K562 (cell line): ENCODE results near the gene CADPS2. TPM values are rescaled to one million over a fixed set of nuclear protein-coding genes. Genes with fewer than 3 reads are reported as not detected.
A peak's percentile ranks its signal among the peaks of the same experiment; 100 is the strongest.

Experiments
- ATAC-seq: fragments of 200-7000 bp; cut with Tn5 transposase; 3 replicates; pipeline ENCODE4 v1.9.1; 2020; ENCODE audit warnings: moderate library complexity
- BruUV-seq: library from RNA; stranded (reverse); fragments of 400-500 nt; replicated peaks from 2 replicates; lab custom pipeline; 2021; lab: Mats Ljungman, UMichigan
- CTCF ChIA-PET: fragments of 300-600 bp; formaldehyde crosslinking; extraction: SDS; loops from one replicate; lab custom pipeline; 2021; ENCODE audit warnings: low intra/inter-chr PET ratio; lab: Yijun Ruan, JAX
- POLR2A ChIA-PET: fragments of 300-600, 350-650 bp; sonication (Branson Sonifier 250); formaldehyde crosslinking; extraction: SDS; loops from one replicate; lab custom pipeline; 2021; ENCODE audit warnings: antibody characterized with exemption, inconsistent platforms; lab: Yijun Ruan, JAX
- DNase-seq, 4 experiments: peaks; one replicate each; pipeline versions ENCODE4 v3.0.0 to v3.0.0-alpha.2; 2011 to 2018; ENCODE audit warnings: low spot score in 3 of 4, mixed read lengths in 3 of 4; ENCODE audit errors: extremely low read depth in 1 of 4
- FAIRE-seq: peaks from 2 replicates; lab custom pipeline; 2011; peaks lifted over from hg19 to GRCh38; lab: Jason Lieb, UNC
- H2AFZ ChIP-seq: 2 replicates; pipeline ENCODE4 v1.6.0; 2011; ENCODE audit warnings: low read depth, low read length, control low read depth, inconsistent platforms
- H3K27ac ChIP-seq: fragments of 200-600 bp; 3 replicates; pipeline ENCODE4 v1.8.0; 2011; ENCODE audit warnings: low read depth, mild to moderate bottlenecking, control low read depth, inconsistent platforms, low read length, moderate library complexity, mixed read lengths; ENCODE audit errors: extremely low read depth
- H3K27me3 ChIP-seq, 2 experiments: fragments of 300-600 bp in 1 of 2; 2 replicates in 1 of 2; 3 replicates in 1 of 2; pipeline versions ENCODE4 v1.6.0 to v1.8.0; 2011; ENCODE audit warnings: inconsistent platforms in 2 of 2, low read length in 2 of 2, mild to moderate bottlenecking in 1 of 2, mixed read lengths in 1 of 2, moderate library complexity in 1 of 2; ENCODE audit not compliant: control insufficient read depth in 2 of 2, insufficient read depth in 2 of 2
- H3K36me3 ChIP-seq: fragments of 300-600 bp; 3 replicates; pipeline ENCODE4 v1.8.0; 2011; ENCODE audit warnings: mild to moderate bottlenecking, low read length, inconsistent platforms; ENCODE audit not compliant: control insufficient read depth, insufficient read depth
- H3K4me1 ChIP-seq, 2 experiments: fragments of 200-600 bp in 1 of 2; replicated peaks in 1 of 2; 2 replicates in 1 of 2; 3 replicates in 1 of 2; pipeline versions ENCODE4 v1.5.1 to v1.8.0; 2011; ENCODE audit warnings: inconsistent platforms in 2 of 2, low read length in 2 of 2, mild to moderate bottlenecking in 1 of 2, mixed read lengths in 1 of 2, moderate library complexity in 1 of 2; ENCODE audit not compliant: control insufficient read depth in 2 of 2, insufficient read depth in 2 of 2
- H3K4me2 ChIP-seq: 2 replicates; pipeline ENCODE4 v1.6.1; 2011; ENCODE audit warnings: low read length, control low read depth, inconsistent platforms, mixed read lengths; ENCODE audit not compliant: insufficient read depth
- H3K4me3 ChIP-seq: fragments of 200-600 bp; sonication (generic), shearing (Covaris generic); 2 replicates; pipeline ENCODE4 v1.5.1; 2016; ENCODE audit warnings: control low read depth, inconsistent platforms
- H3K79me2 ChIP-seq: fragments of 200-600 bp; 3 replicates; pipeline ENCODE4 v1.8.0; 2011; ENCODE audit warnings: low read length, inconsistent platforms; ENCODE audit not compliant: control insufficient read depth, insufficient read depth
- H3K9ac ChIP-seq, 2 experiments: 2 replicates each; pipeline versions ENCODE4 v1.6.0 to v1.6.1; 2011; ENCODE audit warnings: low read depth in 2 of 2, low read length in 2 of 2, control low read depth in 1 of 2, inconsistent platforms in 1 of 2, mild to moderate bottlenecking in 1 of 2, mixed read lengths in 1 of 2; ENCODE audit not compliant: insufficient read depth in 1 of 2
- H3K9me1 ChIP-seq: one replicate; pipeline ENCODE4 v1.6.0; 2011; ENCODE audit warnings: inconsistent platforms, mild to moderate bottlenecking, low read length, moderate library complexity; ENCODE audit not compliant: control insufficient read depth, insufficient read depth
- H3K9me3 ChIP-seq: replicated peaks from 2 replicates; pipeline ENCODE4 v1.5.1; 2011; ENCODE audit warnings: low read depth, low read length, inconsistent platforms; ENCODE audit not compliant: control insufficient read depth, insufficient read depth
- H4K20me1 ChIP-seq: replicated peaks from 2 replicates; pipeline ENCODE4 v1.6.1; 2011; ENCODE audit warnings: low read length, inconsistent platforms, mixed read lengths; ENCODE audit not compliant: control insufficient read depth, insufficient read depth
- E2F3 ChIP-seq: fragments of 250-450 bp; sonication (Bioruptor Pico); IDR thresholded peaks from 2 replicates; pipeline ENCODE4 v1.4.0; 2020; ENCODE audit warnings: mild to moderate bottlenecking
- NELFE ChIP-seq: IDR thresholded peaks from 2 replicates; pipeline ENCODE4 v1.6.1; 2011; ENCODE audit warnings: mild to moderate bottlenecking; ENCODE audit not compliant: insufficient read depth, insufficient read length
- NFYB ChIP-seq: IDR thresholded peaks from 2 replicates; pipeline ENCODE4 v1.6.1; 2011; ENCODE audit warnings: mild to moderate bottlenecking, moderate library complexity; ENCODE audit not compliant: insufficient read length; ENCODE audit errors: extremely low read depth
- SRSF7 ChIP-seq: fragments of 200-400 bp; formaldehyde crosslinking; optimal IDR thresholded peaks from 2 replicates; pipeline ENCODE3; 2017; ENCODE audit warnings: mild to moderate bottlenecking, low read depth, low read length
- ZNF175 ChIP-seq: fragments of 200-800 bp; sonication (Bioruptor generic); IDR thresholded peaks from 2 replicates; pipeline ENCODE4 v1.6.1; 2016; ENCODE audit warnings: low read depth, mild to moderate bottlenecking, missing genetic modification characterization, missing compliant biosample characterization
- ZNF274 ChIP-seq: IDR thresholded peaks from 2 replicates; pipeline ENCODE4 v1.6.1; 2011; ENCODE audit warnings: low read depth, mild to moderate bottlenecking, low read length, moderate library complexity, borderline replicate concordance
- WGBS: fragments of 100-300 bp; shearing (Covaris generic); methylation state at CpG from one replicate; pipeline ENCODE4 v1.1.6; 2016; ENCODE audit warnings: low coverage, mixed read lengths; ENCODE audit not compliant: insufficient coverage; ENCODE audit errors: missing lambda C conversion rate; 5-methylcytosine and 5-hydroxymethylcytosine counted together
- in situ Hi-C: fragments of 300-500 bp; cut with MboI; formaldehyde crosslinking; loops from 4 replicates; pipeline ENCODE4 v1.15.0; 2018; ENCODE audit warnings: inconsistent platforms, mixed read lengths
- intact Hi-C: fragments of 100-400 bp; cut with micrococcal nuclease; formaldehyde crosslinking; loops from 2 replicates; pipeline ENCODE4 v1.14.2; 2022
- polyA plus RNA-seq, 8 experiments: library from polyadenylated mRNA; depleted of rRNA in 4 of 8; stranded (reverse) in 5 of 8; unstranded in 3 of 8; fragments of >200 nt; fragmentation: Nextera tagmentation in 2 of 8; fragmentation: Illumina TruSeq in 1 of 8; extraction: Ambion mirVana in 2 of 8; extraction: Trizol in 1 of 8; gene quantifications; 2 replicates each; pipeline versions ENCODE4 v1.2.1 to v1.2.3, GENCODE V29; 2011 to 2014; ENCODE audit warnings: inconsistent platforms in 1 of 8, missing spikeins in 1 of 8
- total RNA-seq, 7 experiments: library from RNA; depleted of rRNA in 6 of 7; stranded (reverse); fragments of >200 nt in 6 of 7; fragmentation: Illumina TruSeq in 2 of 7; extraction: Trizol in 2 of 7; gene quantifications; 2 replicates each; pipeline versions ENCODE4 v1.2.1 to v1.2.3, GENCODE V29; 2011 to 2021; ENCODE audit warnings: low replicate concordance in 1 of 7

The CADPS2 gene
- total and polyA plus RNA-seq, 9 of the 15 experiments (the other 6 are each of a cell fraction or from before 2014, with no cell fraction given), result 0.03 to 0.14 (median 0.04) TPM; not detected in 1

DNA sequence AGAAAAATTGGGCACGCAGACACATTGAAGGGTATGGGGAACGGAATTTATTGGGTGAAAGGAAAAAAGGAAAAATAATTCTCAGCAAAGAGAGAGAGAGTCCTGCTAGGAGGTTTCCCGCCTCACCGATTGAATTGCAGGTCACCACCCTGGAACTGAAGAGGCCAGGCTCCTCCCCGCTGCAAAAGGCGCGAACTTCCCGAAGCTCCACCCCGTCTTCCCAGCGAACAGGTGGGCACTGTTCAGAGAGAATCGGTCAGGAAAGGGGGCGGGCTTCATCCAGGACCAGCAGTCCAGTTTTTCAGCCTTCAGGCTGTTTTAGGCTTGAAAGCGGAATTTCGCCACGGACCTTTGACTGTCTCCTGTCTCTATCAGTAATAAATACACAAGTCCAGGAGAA lies 27.3 kb upstream of the CADPS2 start:
- H3K27ac ChIP-seq, result no peak overlapping the region
- ChIA-PET POLR2A (interaction anchor here (1.4 kb wide), 1 partner anchor 12 kb away, joined by 3 read pairs; no protein-coding TSS in a partner anchor), CTCF (no interaction called here)
- no peaks in the 10 kb centered on the region for H3K79me2 ChIP-seq
- BruUV-seq, result no TSS peak
- no peak overlapping the region; the same call in 1 of the 2 replicates for H2AFZ ChIP-seq
- in situ Hi-C loops, result no loop called here
- no peak overlapping the region for H3K4me3 ChIP-seq
- H3K9me1 ChIP-seq, result no peaks in the 10 kb centered on the region
- WGBS, result 1% methylated on average over 15 of the region's 15 CpGs
- no peaks in the 10 kb centered on the region for H3K4me1 ChIP-seq
- intact Hi-C loops, result no loop called here
- no peaks in the 10 kb centered on the region for H4K20me1 ChIP-seq
- DNase-seq (peak in 1 of 4 experiments; percentile 28), ATAC-seq (peak; percentile 66), FAIRE-seq (no peak)
- no peaks in the 10 kb centered on the region for H3K36me3 ChIP-seq
- TF ChIP-seq ZNF175 (no peak), E2F3 (CRISPR knock-in tag) (0 out of 2 replicates have a peak, but pooled peaks have one; percentile 46), ZNF274 (no peak), SRSF7 (no peak), NFYB (no peak), NELFE (no peak)
- no peak overlapping the region for H3K9ac ChIP-seq
- no peak overlapping the region for H3K4me2 ChIP-seq
- H3K9me3 ChIP-seq, result no peaks in the 10 kb centered on the region
- no peaks in the 10 kb centered on the region for H3K27me3 ChIP-seq
